CD4-positive, CD25-positive, alpha-beta regulatory T cell (primary cell): ENCODE measurements around the gene PLEKHM3. TPM values are rescaled to one million over a fixed set of nuclear protein-coding genes. Genes with fewer than 3 reads are reported as not detected.

ENCODE experiments used
- ATAC-seq, 2 donors: fragments of 150-1000 bp; cut with Tn5 transposase; one replicate each; pipeline ENCODE4 v1.10.0; 2021; ENCODE audit warnings: low read depth in 2 of 2, moderate number of reproducible peaks in 2 of 2, moderate library complexity in 1 of 2
- DNase-seq, 3 donors: peaks; one replicate each; pipeline versions ENCODE4 v3.0.0 to v3.0.0-alpha.2; 2012 to 2022; ENCODE audit warnings: mixed read lengths in 1 of 3
- H3K27ac ChIP-seq: one replicate; pipeline ENCODE4 v1.7.0; 2013; ENCODE audit warnings: mild to moderate bottlenecking, low read length; ENCODE audit not compliant: insufficient read depth, poor library complexity, severe bottlenecking
- H3K27me3 ChIP-seq: one replicate; pipeline ENCODE4 v1.7.0; 2013; ENCODE audit warnings: low read length; ENCODE audit not compliant: control insufficient read depth, insufficient read depth
- H3K36me3 ChIP-seq: one replicate; pipeline ENCODE4 v1.7.0; 2013; ENCODE audit warnings: mild to moderate bottlenecking, low read length, moderate library complexity; ENCODE audit not compliant: control insufficient read depth, insufficient read depth
- H3K4me1 ChIP-seq: 2 replicates; pipeline ENCODE4 v1.7.0; 2013; ENCODE audit warnings: mild to moderate bottlenecking, low read length; ENCODE audit not compliant: insufficient read depth, control insufficient read depth, poor library complexity, severe bottlenecking
- H3K4me3 ChIP-seq: one replicate; pipeline ENCODE4 v1.7.0; 2013; ENCODE audit warnings: low read depth, mild to moderate bottlenecking, low read length, moderate library complexity
- H3K9me3 ChIP-seq, 2 experiments: 1 replicate in 1 of 2; 2 replicates in 1 of 2; pipeline ENCODE4 v1.7.0; 2013; ENCODE audit warnings: low read length in 2 of 2, mild to moderate bottlenecking in 1 of 2, moderate library complexity in 1 of 2; ENCODE audit not compliant: control insufficient read depth in 2 of 2
- H3K27ac Mint-ChIP-seq, 3 donors: one replicate each; pipeline ENCODE4 v1.8.0; 2020 to 2022; ENCODE audit warnings: mild to moderate bottlenecking in 3 of 3, mixed read lengths in 3 of 3, moderate library complexity in 2 of 3
- H3K27me3 Mint-ChIP-seq: one replicate; pipeline ENCODE4 v1.8.0; 2022; ENCODE audit warnings: mild to moderate bottlenecking, mixed read lengths
- H3K36me3 Mint-ChIP-seq: one replicate; pipeline ENCODE4 v1.8.0; 2020; ENCODE audit warnings: mixed read lengths
- H3K4me1 Mint-ChIP-seq, 4 donors: one replicate each; pipeline ENCODE4 v1.8.0; 2020 to 2022; ENCODE audit warnings: mixed read lengths in 4 of 4, mild to moderate bottlenecking in 1 of 4
- H3K4me3 Mint-ChIP-seq, 4 donors: one replicate each; pipeline ENCODE4 v1.8.0; 2020 to 2022; ENCODE audit warnings: mild to moderate bottlenecking in 4 of 4, mixed read lengths in 4 of 4, moderate library complexity in 3 of 4
- H3K9me3 Mint-ChIP-seq, 7 donors: one replicate each; pipeline ENCODE4 v1.8.0; 2020 to 2022; ENCODE audit warnings: mixed read lengths in 7 of 7, mild to moderate bottlenecking in 3 of 7, moderate library complexity in 2 of 7
- polyA plus RNA-seq, 4 donors: library from polyadenylated mRNA; unstranded; fragments of 300-500 nt; fragmentation: Illumina TruSeq; gene quantifications; one replicate each; pipeline ENCODE4 v1.2.3, GENCODE V29; 2021
- total RNA-seq: library from RNA; stranded (reverse); gene quantifications from one replicate; pipeline ENCODE4 v1.2.3, GENCODE V29; 2022

Gene PLEKHM3
- total and polyA plus RNA-seq, 5 donors from 2014 or later: 2.7 to 15.1 (median 3.4) TPM

DNA sequence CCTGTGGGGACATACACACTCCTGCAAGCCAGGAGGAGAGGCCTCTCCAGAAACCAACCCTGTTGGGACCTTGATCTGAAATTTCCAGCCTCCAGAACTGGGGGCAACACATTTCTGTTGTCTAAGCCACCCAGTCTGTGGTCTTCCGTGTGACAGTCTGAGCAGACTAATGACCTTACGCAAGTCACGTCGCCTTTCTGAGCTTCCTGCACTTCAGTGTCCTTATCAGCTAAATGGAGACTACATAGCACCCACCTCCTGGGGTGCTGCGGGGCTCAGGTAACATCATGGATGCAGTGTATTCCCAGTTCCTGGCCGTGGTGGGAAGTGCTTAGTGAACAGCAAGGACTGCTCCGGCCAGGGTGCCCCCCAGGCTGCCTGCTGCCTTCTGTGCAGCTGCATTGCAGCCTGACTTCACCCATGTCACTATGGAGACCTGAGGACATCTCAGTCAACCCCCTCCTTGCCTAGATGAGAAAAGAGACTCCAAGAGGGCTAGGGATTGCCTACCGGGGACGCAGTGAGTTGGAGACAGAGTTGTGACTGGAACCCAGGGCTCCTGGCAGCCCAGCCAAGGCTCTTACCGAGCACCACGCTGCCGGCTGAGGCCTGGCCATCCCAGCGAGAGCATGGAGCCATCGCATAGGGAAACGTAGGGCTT lies 194.4 kb downstream of the PLEKHM3 start:
- H3K9me3 Mint-ChIP-seq: no peaks in the 10 kb centered on the region

DNA sequence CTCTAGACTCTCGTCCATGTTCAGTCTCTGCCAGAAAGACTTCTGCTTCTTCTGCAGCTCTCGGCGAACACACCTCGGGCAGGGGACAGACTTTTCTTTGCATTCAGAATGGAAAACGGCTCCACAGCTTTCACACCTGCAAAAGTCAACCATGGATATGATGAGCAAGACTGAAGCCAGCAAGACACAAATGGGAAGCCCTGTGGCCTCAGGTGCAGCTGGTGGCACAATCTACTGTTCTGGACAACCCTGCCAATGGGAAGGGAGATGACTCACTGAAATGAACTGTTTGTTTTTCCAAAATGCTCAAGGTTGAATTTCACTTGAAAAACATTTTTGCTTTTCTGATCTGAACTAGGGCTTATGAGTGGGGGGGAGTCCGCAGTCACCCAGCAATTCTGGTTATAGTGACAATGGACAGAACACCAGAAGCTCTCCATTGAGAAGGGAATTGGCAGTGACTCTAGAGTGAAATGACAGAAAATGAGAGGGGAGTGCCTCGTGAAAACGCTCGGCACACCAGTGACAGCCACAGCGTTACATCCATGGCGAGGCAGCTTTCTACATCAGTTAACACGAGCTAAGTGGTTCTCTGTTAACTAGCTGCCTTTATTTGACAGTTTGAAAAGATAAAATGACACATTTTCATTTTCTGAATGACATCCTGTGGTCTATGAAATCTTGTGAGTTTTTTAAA lies 196.8 kb downstream of the PLEKHM3 start:
- Histone ChIP-seq H3K27me3 (no peaks in the 10 kb centered on the region), H3K4me1 (no peaks in the 10 kb centered on the region), H3K27ac (no peak overlapping the region), H3K36me3 (peaks cover 26% of the 10 kb centered on the region), H3K9me3 (no peaks in the 10 kb centered on the region), H3K4me3 (no peak overlapping the region)
- Mint-ChIP-seq H3K27ac (peak overlapping the region in 1 of 3 donors; percentile 17), H3K36me3 (peaks cover 39% of the 10 kb centered on the region), H3K9me3 (no peaks in the 10 kb centered on the region), H3K4me1 (peaks cover 2 to 5% (median 4%) of the 10 kb centered on the region in 4 donors), H3K27me3 (no peaks in the 10 kb centered on the region), H3K4me3 (no peak overlapping the region)
- ATAC-seq (no peak), DNase-seq (no peak)

More for the DNA sequence above, 194.4 kb downstream of the PLEKHM3 start:
- Mint-ChIP-seq H3K27me3 (no peaks in the 10 kb centered on the region), H3K27ac (no peak overlapping the region), H3K4me3 (no peak overlapping the region), H3K36me3 (peaks cover 19% of the 10 kb centered on the region), H3K4me1 (peaks cover under 1 to 5% (median 4%) of the 10 kb centered on the region in 4 donors)
- H3K9me3 ChIP-seq: no peaks in the 10 kb centered on the region
- H3K27me3 ChIP-seq: no peaks in the 10 kb centered on the region
- no peak overlapping the region for H3K27ac ChIP-seq
- no peak overlapping the region for H3K4me3 ChIP-seq
- ATAC-seq (no peak), DNase-seq (no peak)
- peaks cover 18% of the 10 kb centered on the region for H3K36me3 ChIP-seq
- H3K4me1 ChIP-seq: no peaks in the 10 kb centered on the region

DNA sequence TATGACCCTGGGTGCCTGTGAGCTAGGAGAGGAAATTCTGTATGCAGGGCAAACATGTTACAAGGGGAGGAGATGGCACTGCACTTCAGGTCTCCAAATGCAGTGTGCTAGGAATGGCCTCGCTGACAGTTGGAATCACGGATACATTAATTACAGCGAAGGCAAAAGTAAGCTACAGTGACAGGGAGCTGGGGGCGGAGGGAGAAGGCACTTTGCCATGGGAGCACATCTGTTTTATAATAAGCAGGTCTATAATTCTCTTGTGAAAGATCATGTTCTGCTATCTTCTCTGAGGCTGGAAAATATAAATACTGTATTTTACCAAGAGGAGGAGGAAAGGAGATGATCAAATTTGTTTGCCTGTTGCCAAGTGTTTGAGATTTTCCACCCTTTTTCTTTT lies 199.3 kb downstream of the PLEKHM3 start:
- H3K36me3 Mint-ChIP-seq: peaks cover 44% of the 10 kb centered on the region
- H3K27me3 ChIP-seq: no peaks in the 10 kb centered on the region
- no peaks in the 10 kb centered on the region for H3K27me3 Mint-ChIP-seq

DNA sequence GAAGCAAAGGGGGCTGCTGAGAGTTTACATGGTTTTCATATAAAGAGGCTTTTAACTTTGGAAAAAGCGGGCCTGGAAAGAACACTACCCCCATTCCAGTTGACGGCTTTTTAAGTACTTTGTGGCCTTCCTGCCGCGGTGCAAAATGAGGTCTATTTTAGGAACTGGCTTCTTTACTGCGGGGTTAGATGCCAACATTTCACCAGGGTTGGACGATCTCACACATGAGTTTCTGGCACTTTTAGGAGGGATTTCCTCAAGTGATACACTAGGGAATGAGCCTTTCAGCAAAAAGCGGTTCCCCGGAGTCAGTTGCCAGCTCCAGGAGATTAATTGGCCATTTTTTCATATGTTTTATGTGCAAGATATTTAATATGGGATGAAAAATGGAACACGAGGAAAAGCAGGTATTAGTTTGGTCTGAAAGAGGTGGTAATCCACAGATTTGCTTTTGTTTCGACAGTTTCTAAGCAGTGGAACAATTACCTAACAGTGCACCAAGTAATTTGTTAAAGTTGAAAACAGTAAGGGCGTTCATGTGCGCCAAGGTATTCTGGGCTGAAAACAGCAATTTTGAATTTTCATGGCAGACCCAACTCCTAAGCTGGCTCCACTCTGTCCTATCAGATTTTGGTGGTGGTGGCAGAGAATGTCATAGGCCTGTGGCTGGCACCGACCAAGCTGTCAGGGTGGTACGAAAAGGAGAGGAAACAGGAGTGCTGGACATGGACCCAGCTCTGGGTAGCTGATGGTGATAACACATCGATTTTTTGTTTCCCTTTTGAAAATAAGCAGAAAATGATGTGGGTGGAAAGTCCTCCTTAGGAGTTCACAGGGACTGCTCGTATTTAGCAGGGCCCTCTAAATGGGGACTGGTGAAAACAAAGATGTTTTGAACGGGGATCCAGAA lies 200.0 kb downstream of the PLEKHM3 start:
- Mint-ChIP-seq H3K9me3 (no peaks in the 10 kb centered on the region), H3K27ac (no peak overlapping the region), H3K27me3 (no peaks in the 10 kb centered on the region), H3K36me3 (peaks cover 44% of the 10 kb centered on the region), H3K4me3 (no peak overlapping the region), H3K4me1 (peaks cover 0 to 5% (median 3%) of the 10 kb centered on the region in 4 donors)
- peaks cover 26% of the 10 kb centered on the region for H3K36me3 ChIP-seq
- no peak overlapping the region for H3K4me3 ChIP-seq
- H3K27ac ChIP-seq: no peak overlapping the region
- no peaks in the 10 kb centered on the region for H3K4me1 ChIP-seq
- no peak for DNase-seq
- no peak for ATAC-seq
- no peaks in the 10 kb centered on the region for H3K9me3 ChIP-seq
- H3K27me3 ChIP-seq: no peaks in the 10 kb centered on the region

More for the DNA sequence above, 199.3 kb downstream of the PLEKHM3 start:
- H3K27ac ChIP-seq: no peak overlapping the region
- peaks cover 26% of the 10 kb centered on the region for H3K36me3 ChIP-seq
- DNase-seq: no peak
- no peak for ATAC-seq
- Mint-ChIP-seq H3K4me1 (peaks cover 0 to 5% (median 3%) of the 10 kb centered on the region in 4 donors), H3K9me3 (no peaks in the 10 kb centered on the region), H3K4me3 (no peak overlapping the region), H3K27ac (peak overlapping the region in 1 of 3 donors; percentile 4)
- no peaks in the 10 kb centered on the region for H3K4me1 ChIP-seq
- no peaks in the 10 kb centered on the region for H3K9me3 ChIP-seq
- H3K4me3 ChIP-seq: no peak overlapping the region

DNA sequence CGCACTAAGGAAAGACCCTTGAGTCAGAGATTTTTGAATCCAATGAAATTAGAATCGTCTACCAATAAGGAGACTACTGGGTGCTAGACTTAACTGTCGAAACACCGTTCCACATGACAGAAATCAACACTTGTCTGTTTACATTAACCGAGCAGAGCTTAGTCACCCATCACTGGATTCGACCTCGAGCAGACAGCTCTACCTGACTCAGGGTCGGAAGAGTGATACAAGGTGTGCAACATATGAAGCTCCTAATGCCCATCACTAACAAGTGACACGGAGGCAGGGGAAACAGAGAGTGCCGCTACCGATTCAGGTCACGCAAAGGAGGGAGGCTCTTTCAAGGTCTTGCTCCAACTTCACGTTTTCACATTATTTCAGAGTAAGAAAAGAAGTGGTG lies 201.5 kb downstream of the PLEKHM3 start:
- Mint-ChIP-seq H3K36me3 (peaks cover 43% of the 10 kb centered on the region), H3K9me3 (no peaks in the 10 kb centered on the region)

DNA sequence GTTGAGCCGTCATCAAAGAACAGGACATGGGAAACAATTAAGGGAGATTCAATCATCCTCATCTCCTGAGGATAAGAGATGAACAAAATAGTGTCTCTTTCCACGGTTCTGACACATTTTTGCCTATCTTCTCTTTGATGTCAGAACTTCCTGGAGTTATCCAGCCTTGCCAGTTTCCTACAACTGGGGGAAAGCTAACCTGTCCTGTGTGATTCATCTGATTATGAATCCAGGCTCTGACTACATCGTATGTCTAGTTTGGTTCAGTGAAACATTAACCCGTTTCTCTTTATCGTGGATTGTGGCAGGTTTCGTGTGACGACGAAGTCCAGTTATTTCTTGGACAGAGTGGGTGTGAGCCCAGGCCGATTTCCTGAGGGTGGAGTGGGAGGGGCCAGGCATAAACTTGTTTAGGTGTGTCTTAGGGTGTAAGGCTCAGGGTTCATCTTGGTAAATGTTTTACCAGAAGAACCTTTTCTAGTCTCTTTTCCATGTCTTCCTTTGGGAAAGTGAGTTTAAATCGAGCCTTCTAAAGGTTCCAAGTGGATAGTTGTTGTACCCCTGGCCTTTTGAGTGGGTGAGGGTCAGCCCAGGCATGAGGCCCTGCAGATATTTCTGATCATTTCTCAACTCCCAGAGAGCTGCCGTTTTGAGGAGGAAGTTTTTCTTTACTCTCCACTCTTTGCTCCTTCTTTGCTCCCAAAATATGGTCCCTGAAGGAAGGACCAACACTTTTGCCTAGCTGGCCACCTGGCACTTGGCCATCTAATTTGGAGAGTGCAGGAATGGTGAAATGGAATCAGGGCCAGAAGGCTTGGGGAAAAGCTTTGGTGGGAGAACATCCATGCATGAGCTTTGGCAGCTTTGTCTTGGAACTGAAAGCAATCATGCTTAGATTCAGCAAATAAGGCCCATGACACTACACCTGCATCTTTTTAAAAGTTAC lies 205.2 kb downstream of the PLEKHM3 start:
- Histone ChIP-seq H3K27ac (no peak overlapping the region), H3K27me3 (no peaks in the 10 kb centered on the region), H3K36me3 (peaks cover 8% of the 10 kb centered on the region), H3K4me3 (no peak overlapping the region), H3K9me3 (no peaks in the 10 kb centered on the region), H3K4me1 (no peaks in the 10 kb centered on the region)
- Mint-ChIP-seq H3K27ac (no peak overlapping the region), H3K36me3 (peaks cover 19% of the 10 kb centered on the region), H3K4me3 (no peak overlapping the region), H3K9me3 (peaks cover 0 to 2% (median 0%) of the 10 kb centered on the region in 7 donors), H3K27me3 (no peaks in the 10 kb centered on the region), H3K4me1 (no peaks in the 10 kb centered on the region)
- ATAC-seq (no peak), DNase-seq (no peak)

More for the DNA sequence above, 201.5 kb downstream of the PLEKHM3 start:
- ATAC-seq (no peak), DNase-seq (no peak)
- H3K4me3 ChIP-seq: no peak overlapping the region
- no peak overlapping the region for H3K27ac Mint-ChIP-seq
- H3K27me3 ChIP-seq: no peaks in the 10 kb centered on the region
- H3K4me1 Mint-ChIP-seq: peaks cover 0 to 2% (median 1%) of the 10 kb centered on the region in 4 donors
- no peak overlapping the region for H3K27ac ChIP-seq
- H3K27me3 Mint-ChIP-seq: no peaks in the 10 kb centered on the region
- H3K9me3 ChIP-seq: no peaks in the 10 kb centered on the region
- no peak overlapping the region for H3K4me3 Mint-ChIP-seq
- no peaks in the 10 kb centered on the region for H3K4me1 ChIP-seq
- H3K36me3 ChIP-seq: peaks cover 26% of the 10 kb centered on the region
